Parathyroid adenoma (tissue), 2 donors: ENCODE results near the gene SPINK1.
"Not testable (repeated sequence)": the region's sequence is repeated elsewhere in the genome, so short reads cannot be mapped to it uniquely, and the experiment has no call there.

Experiments
- H2AFZ ChIP-seq: fragments of 300-600 bp; sonication (generic); one replicate; pipeline ENCODE4 v1.7.0; 2017; ENCODE audit warnings: antibody characterized with exemption, mild to moderate bottlenecking
- H3K27ac ChIP-seq: fragments of 300-600 bp; sonication (generic); one replicate; pipeline ENCODE4 v1.7.0; 2017
- H3K27me3 ChIP-seq: fragments of 300-600 bp; sonication (generic); one replicate; pipeline ENCODE4 v1.7.0; 2017; ENCODE audit warnings: low read length; ENCODE audit not compliant: control insufficient read depth, insufficient read depth
- H3K36me3 ChIP-seq: fragments of 300-600 bp; sonication (generic); one replicate; pipeline ENCODE4 v1.7.0; 2017; ENCODE audit warnings: low read length; ENCODE audit not compliant: control insufficient read depth, insufficient read depth
- H3K4me1 ChIP-seq: fragments of 300-600 bp; sonication (generic); one replicate; pipeline ENCODE4 v1.7.0; 2017; ENCODE audit warnings: control low read depth
- H3K4me2 ChIP-seq: fragments of 300-600 bp; sonication (generic); one replicate; pipeline ENCODE4 v1.7.0; 2017; ENCODE audit warnings: low read length
- H3K4me3 ChIP-seq: fragments of 300-600 bp; sonication (generic); one replicate; pipeline ENCODE4 v1.7.0; 2017; ENCODE audit warnings: low read depth, low read length
- H3K79me2 ChIP-seq: fragments of 300-600 bp; sonication (generic); one replicate; pipeline ENCODE4 v1.7.0; 2017; ENCODE audit warnings: control low read depth
- H3K9ac ChIP-seq: fragments of 300-600 bp; sonication (generic); one replicate; pipeline ENCODE4 v1.7.0; 2017; ENCODE audit warnings: mild to moderate bottlenecking
- H3K9me3 ChIP-seq: fragments of 300-600 bp; sonication (generic); one replicate; pipeline ENCODE4 v1.7.0; 2017; ENCODE audit warnings: low read length; ENCODE audit not compliant: control insufficient read depth
- TF ChIP-seq, protein P1 (sequence below): fragments of 300-600 bp; sonication (generic); IDR thresholded peaks from one replicate; pipeline ENCODE4 v1.7.0; 2017; ENCODE audit warnings: antibody characterized with exemption, mild to moderate bottlenecking
- donor health status: primary hyperparathyroidism.

Gene SPINK1

DNA sequence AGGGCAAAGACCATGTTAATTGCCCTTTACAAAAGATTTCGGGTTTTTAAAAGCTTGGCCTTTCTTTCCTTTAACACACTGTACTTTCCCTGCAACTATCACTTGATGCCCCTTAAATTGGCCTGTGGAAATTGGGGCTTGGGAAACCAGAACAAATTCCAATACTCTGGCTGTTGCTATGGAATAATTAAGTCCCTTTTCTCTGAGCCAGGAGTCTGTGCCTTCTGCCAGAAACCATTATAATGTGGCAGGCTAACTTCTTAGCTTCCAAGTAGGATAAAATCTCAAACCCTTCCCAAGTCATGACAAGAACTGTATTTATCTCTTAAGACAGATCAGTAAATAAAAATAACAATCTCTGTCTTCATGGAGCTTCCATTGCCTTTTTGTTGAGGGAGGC is 1.1 kb upstream of the SPINK1 start:
- Histone ChIP-seq H3K27me3 (no peaks in the 10 kb centered on the region), H3K79me2 (no peaks in the 10 kb centered on the region), H3K27ac (no peak overlapping the region), H3K9me3 (no peaks in the 10 kb centered on the region), H2AFZ (no peak overlapping the region), H3K4me2 (no peak overlapping the region), H3K4me3 (no peak overlapping the region), H3K36me3 (no peaks in the 10 kb centered on the region), H3K9ac (no peak overlapping the region), H3K4me1 (no peaks in the 10 kb centered on the region)
- TF ChIP-seq, protein P1, sequence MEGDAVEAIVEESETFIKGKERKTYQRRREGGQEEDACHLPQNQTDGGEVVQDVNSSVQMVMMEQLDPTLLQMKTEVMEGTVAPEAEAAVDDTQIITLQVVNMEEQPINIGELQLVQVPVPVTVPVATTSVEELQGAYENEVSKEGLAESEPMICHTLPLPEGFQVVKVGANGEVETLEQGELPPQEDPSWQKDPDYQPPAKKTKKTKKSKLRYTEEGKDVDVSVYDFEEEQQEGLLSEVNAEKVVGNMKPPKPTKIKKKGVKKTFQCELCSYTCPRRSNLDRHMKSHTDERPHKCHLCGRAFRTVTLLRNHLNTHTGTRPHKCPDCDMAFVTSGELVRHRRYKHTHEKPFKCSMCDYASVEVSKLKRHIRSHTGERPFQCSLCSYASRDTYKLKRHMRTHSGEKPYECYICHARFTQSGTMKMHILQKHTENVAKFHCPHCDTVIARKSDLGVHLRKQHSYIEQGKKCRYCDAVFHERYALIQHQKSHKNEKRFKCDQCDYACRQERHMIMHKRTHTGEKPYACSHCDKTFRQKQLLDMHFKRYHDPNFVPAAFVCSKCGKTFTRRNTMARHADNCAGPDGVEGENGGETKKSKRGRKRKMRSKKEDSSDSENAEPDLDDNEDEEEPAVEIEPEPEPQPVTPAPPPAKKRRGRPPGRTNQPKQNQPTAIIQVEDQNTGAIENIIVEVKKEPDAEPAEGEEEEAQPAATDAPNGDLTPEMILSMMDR = no peak

DNA sequence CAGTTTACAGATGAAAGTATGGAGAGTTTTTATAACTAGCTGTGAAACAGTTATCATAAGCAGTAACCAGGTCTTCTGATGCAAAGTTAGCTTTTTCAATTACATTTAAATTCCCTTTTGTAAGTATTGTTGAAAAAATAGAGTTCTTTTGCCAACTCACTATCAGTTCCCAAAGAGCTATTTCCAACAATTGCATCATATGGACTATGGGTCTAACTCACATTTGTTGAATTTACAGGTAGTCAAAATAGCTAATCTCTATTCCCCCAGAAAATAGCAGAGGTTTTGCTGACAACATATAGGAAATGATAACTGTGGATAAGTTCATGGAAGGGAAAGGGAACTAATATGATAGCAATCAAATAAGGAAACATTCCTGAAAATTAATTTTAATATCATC is 1.4 kb downstream of the SPINK1 start:
- TF ChIP-seq, protein P1 = no peak
- Histone ChIP-seq H3K4me1 (no peaks in the 10 kb centered on the region), H3K9me3 (no peaks in the 10 kb centered on the region), H3K4me2 (no peak overlapping the region), H3K79me2 (no peaks in the 10 kb centered on the region), H3K4me3 (no peak overlapping the region), H2AFZ (no peak overlapping the region), H3K9ac (no peak overlapping the region), H3K27ac (no peak overlapping the region), H3K27me3 (no peaks in the 10 kb centered on the region), H3K36me3 (no peaks in the 10 kb centered on the region)

DNA sequence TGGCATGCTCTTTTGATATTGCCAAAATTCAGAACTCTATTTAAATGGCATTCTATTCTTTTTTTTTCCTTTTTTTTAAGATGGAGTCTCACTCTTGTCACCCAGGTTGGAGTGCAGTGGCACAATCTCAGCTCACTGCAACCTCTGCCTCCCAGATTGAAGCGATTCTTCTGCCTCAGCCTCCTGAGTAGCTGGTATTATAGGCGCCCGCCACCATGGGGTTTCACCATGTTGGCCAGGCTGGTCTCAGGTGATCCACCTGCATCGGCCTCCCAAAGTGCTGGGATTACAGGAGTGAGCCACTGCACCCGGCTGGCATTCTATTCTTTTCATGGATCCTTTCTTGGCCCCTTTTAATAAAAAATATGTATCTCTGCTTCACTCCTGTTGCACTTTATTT is 4.5 kb downstream of the SPINK1 start:
- H3K4me3 ChIP-seq = not testable (repeated sequence)

DNA sequence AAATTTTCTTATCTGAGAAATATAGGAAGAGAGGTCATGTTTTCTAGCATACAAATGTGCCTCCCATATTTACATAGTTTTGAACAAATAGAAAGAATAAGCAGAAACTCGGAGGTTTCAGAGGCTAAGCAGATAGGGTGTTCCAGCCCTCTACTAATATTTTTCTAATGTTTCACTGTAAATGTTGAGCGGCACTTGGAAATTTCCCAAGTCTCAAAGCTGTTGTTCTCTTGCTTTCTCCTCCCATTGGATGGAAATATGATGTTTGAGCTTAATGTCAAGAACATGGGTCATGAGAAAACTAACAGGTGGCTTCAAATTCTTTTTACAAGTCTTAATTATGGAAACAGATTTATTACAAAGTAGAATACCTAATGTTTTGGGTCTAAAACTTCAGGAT is 5.1 kb downstream of the SPINK1 start:
- Histone ChIP-seq H3K27me3 (no peaks in the 10 kb centered on the region), H3K79me2 (no peaks in the 10 kb centered on the region), H3K4me1 (no peaks in the 10 kb centered on the region), H3K4me2 (no peak overlapping the region), H2AFZ (no peak overlapping the region), H3K9ac (no peak overlapping the region), H3K27ac (no peak overlapping the region), H3K36me3 (no peaks in the 10 kb centered on the region), H3K9me3 (no peaks in the 10 kb centered on the region), H3K4me3 (no peak overlapping the region)
- TF ChIP-seq, protein P1 = no peak

More for the DNA sequence above, 4.5 kb downstream of the SPINK1 start:
- not testable (repeated sequence) for H3K4me2 ChIP-seq, H3K9me3 ChIP-seq, H3K27me3 ChIP-seq, H3K9ac ChIP-seq, H3K4me1 ChIP-seq, H3K79me2 ChIP-seq, H3K36me3 ChIP-seq, H3K27ac ChIP-seq, H2AFZ ChIP-seq

DNA sequence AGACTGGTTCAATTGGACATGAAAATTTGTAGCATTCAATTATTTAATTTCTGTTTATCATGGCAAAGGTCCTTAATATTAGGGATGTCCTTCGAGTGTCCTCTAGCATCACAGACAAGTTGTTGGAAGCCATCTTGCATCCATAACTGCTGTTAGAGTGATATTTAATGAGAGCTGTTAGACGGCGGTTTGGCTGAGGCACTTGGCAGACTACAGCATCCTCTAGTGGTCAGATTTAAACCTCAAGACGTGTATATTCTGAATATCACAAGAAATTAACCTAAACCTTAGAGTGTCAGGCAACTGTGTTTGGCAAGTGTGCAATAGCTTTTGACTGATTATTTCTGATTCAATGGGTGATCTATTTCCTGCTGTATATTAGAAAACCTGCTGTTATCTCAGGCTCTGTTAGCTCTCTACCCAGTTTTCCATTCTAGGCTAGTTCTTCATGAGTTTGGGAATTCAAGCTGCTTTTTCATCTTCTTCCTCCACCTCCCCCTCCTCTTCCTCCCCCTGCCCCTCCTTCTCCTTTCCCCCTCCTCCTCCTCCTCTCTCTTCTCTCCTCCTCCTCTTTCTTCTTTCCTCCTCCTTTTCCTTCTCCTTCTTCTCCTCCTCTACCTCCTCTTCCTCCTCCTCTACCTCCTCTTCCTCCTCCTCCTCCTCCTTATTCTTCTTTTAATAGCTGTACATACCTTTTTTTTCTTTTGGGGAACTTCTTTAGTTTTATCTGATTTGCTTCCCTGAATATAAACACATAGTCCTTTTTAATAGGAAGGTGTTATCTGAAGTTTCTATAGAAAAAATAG is 8.6 kb downstream of the SPINK1 start:
- H3K4me1 ChIP-seq = no peaks in the 10 kb centered on the region
- H3K36me3 ChIP-seq = no peaks in the 10 kb centered on the region
- H3K9ac ChIP-seq = no peak overlapping the region
- TF ChIP-seq, protein P1 = peak; percentile 97
- H2AFZ ChIP-seq = peak overlapping the region; percentile 23
- H3K27ac ChIP-seq = no peak overlapping the region
- H3K9me3 ChIP-seq = no peaks in the 10 kb centered on the region
- H3K79me2 ChIP-seq = no peaks in the 10 kb centered on the region
- no peaks in the 10 kb centered on the region for H3K27me3 ChIP-seq
- H3K4me2 ChIP-seq = no peak overlapping the region
- H3K4me3 ChIP-seq = no peak overlapping the region

DNA sequence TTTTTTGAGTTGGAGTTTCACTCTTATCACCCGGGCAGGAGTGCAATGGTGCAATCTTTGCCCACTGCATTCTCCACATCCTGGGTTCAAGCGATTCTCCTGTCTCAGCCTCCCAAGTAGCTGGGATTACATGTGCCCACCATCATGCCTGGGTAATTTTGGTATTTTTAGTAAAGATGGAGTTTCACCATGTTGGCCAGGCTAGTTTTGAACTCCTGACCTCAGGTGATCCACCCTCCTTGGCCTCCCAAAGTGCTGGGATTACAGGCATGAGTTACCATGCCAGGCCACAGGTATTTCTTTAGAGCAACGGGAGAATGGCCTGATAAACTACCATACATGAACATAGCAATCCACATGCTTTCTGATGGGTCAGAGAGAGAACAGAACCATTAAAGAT is 9.2 kb downstream of the SPINK1 start:
- H2AFZ ChIP-seq = peak overlapping the region; percentile 23
- not testable (repeated sequence) for H3K4me1 ChIP-seq, H3K4me3 ChIP-seq, H3K27ac ChIP-seq, H3K36me3 ChIP-seq, H3K9ac ChIP-seq, H3K4me2 ChIP-seq, H3K27me3 ChIP-seq, H3K9me3 ChIP-seq, H3K79me2 ChIP-seq
